DND-41 (cell line): ENCODE data around the gene SPRTN.

Source experiments
- ATAC-seq: fragments of 200-7000 bp; cut with Tn5 transposase; 3 replicates; pipeline ENCODE4 v1.9.1; 2021; ENCODE audit warnings: low read depth; ENCODE audit not compliant: insufficient read depth
- DNase-seq: peaks from one replicate; pipeline ENCODE4 v3.0.0-alpha.2; 2020
- H2AFZ ChIP-seq: 2 replicates; pipeline ENCODE4 v1.6.0; 2012; ENCODE audit warnings: low read depth, low read length
- H3K27ac ChIP-seq: 2 replicates; pipeline ENCODE4 v1.5.1; 2012; ENCODE audit warnings: low read length, inconsistent platforms
- H3K27me3 ChIP-seq: fragments of 200-600 bp; sonication (generic); 2 replicates; pipeline ENCODE4 v1.6.0; 2012; ENCODE audit warnings: low read length, mild to moderate bottlenecking, inconsistent platforms; ENCODE audit not compliant: insufficient read depth, poor library complexity
- H3K36me3 ChIP-seq: 2 replicates; pipeline ENCODE4 v1.5.1; 2012; ENCODE audit warnings: low read length, inconsistent platforms; ENCODE audit not compliant: insufficient read depth
- H3K4me1 ChIP-seq: 2 replicates; pipeline ENCODE4 v1.5.1; 2012; ENCODE audit warnings: mild to moderate bottlenecking, low read length; ENCODE audit not compliant: insufficient read depth
- H3K4me2 ChIP-seq: 2 replicates; pipeline ENCODE4 v1.6.0; 2012; ENCODE audit warnings: mild to moderate bottlenecking, moderate library complexity, low read length, inconsistent platforms; ENCODE audit not compliant: insufficient read depth
- H3K4me3 ChIP-seq, 2 experiments: fragments of 200-600 bp in 1 of 2; shearing (Covaris generic) in 1 of 2; 2 replicates each; pipeline ENCODE4 v1.5.1; 2012 to 2016; ENCODE audit warnings: inconsistent platforms in 2 of 2, low read length in 2 of 2, mild to moderate bottlenecking in 2 of 2, low read depth in 1 of 2, moderate library complexity in 1 of 2
- H3K79me2 ChIP-seq: 2 replicates; pipeline ENCODE4 v1.6.0; 2012; ENCODE audit warnings: low read length, inconsistent platforms; ENCODE audit not compliant: insufficient read depth
- H3K9ac ChIP-seq: 2 replicates; pipeline ENCODE4 v1.6.0; 2012; ENCODE audit warnings: low read depth, mild to moderate bottlenecking, inconsistent platforms, low read length, moderate library complexity
- H3K9me3 ChIP-seq: 2 replicates; pipeline ENCODE4 v1.5.1; 2012; ENCODE audit warnings: low read length, moderate library complexity, mild to moderate bottlenecking, inconsistent platforms; ENCODE audit not compliant: insufficient read depth, severe bottlenecking
- H4K20me1 ChIP-seq: 2 replicates; pipeline ENCODE4 v1.6.0; 2012; ENCODE audit warnings: low read length; ENCODE audit not compliant: insufficient read depth
- CTCF ChIP-seq: IDR thresholded peaks from 2 replicates; pipeline ENCODE4 v1.5.1; 2012; ENCODE audit warnings: borderline replicate concordance, low read length, moderate library complexity, mild to moderate bottlenecking; ENCODE audit not compliant: poor library complexity, severe bottlenecking; ENCODE audit errors: extremely low read depth
- EZH2 ChIP-seq: IDR thresholded peaks from 3 replicates; pipeline ENCODE4 v1.6.1; 2012; ENCODE audit warnings: borderline replicate concordance, low read depth, mild to moderate bottlenecking, moderate library complexity, low read length, inconsistent platforms; ENCODE audit not compliant: severe bottlenecking

Gene SPRTN, protein sequence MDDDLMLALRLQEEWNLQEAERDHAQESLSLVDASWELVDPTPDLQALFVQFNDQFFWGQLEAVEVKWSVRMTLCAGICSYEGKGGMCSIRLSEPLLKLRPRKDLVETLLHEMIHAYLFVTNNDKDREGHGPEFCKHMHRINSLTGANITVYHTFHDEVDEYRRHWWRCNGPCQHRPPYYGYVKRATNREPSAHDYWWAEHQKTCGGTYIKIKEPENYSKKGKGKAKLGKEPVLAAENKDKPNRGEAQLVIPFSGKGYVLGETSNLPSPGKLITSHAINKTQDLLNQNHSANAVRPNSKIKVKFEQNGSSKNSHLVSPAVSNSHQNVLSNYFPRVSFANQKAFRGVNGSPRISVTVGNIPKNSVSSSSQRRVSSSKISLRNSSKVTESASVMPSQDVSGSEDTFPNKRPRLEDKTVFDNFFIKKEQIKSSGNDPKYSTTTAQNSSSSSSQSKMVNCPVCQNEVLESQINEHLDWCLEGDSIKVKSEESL

DNA sequence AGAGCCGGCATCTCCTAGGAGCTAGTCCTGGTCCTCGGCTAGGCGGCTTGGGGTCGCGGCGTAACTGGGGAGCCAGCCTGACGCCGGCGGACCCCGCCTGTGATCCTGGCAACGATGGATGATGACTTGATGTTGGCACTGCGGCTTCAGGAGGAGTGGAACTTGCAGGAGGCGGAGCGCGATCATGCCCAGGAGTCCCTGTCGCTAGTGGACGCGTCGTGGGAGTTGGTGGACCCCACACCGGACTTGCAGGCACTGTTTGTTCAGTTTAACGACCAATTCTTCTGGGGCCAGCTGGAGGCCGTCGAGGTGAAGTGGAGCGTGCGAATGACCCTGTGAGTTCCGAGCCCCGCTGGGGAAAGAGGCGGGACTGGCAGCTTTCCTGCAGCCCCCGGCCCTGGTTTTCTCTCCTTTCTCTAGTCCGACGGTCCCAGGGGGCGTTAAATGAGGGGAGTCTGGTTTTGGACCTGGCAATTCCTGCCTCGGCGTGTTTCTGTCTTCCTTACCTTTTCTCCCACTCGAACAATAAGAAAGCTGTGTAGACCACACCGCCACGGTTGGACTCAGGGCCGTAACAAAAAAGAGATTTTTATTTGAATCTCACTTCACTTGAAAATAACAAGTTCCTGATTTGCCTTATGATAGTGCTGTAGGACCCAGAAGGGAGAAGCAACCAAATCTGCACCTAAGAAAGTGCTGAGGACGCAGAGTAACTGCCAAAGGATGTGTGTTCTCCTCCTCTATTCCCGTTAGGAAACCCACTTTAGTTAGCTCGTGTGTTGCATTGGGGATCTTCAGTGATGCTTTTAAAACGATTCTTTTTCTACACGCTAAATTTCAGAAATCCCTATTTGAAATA, at the start of gene SPRTN:
TSS of gene SPRTN (plus strand) at position 24 of the 859 bp plus-strand sequence. CDS start at position 115, 91 bp downstream.
- ATAC-seq = peak; percentile 83
- Histone ChIP-seq H2AFZ (peak within 1 kb of the TSS; percentile 90), H3K4me2 (peak within 1 kb of the TSS; percentile 97), H3K27me3 (no peaks in the 10 kb centered on the region), H3K9me3 (no peaks in the 10 kb centered on the region), H4K20me1 (peaks cover 30% of the 10 kb centered on the region), H3K4me1 (peaks cover 53% of the 10 kb centered on the region), H3K36me3 (peaks cover 46% of the 10 kb centered on the region), H3K9ac (peak within 1 kb of the TSS; percentile 75), H3K27ac (peak within 1 kb of the TSS; percentile 91), H3K79me2 (peaks cover 91% of the 10 kb centered on the region), H3K4me3 (peak within 1 kb of the TSS; percentile 83 to 84)
- no peak for DNase-seq
- peak; percentile 2 for TF ChIP-seq CTCF
- no peak for TF ChIP-seq EZH2

DNA sequence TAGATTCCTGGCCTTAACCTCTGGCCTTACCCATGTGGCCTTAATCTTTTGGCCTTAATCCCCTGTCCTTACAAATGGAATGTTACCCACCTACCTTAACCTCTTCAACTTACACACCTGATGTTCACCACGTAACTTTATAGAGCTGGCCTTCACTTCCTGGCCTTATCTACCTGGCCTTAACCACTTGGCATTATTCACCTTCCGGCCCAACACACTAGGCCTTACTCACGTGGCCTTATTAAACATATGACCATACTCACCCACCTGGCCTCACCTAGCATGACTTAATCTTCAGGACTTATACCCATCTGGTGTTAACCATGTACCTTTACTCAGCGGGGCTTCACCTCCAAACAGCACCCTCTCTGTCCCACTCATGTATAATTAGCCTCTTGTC, 42.2 kb upstream of the SPRTN start:
- H3K9me3 ChIP-seq = no peaks in the 10 kb centered on the region
- no peaks in the 10 kb centered on the region for H3K27me3 ChIP-seq
- H4K20me1 ChIP-seq = no peaks in the 10 kb centered on the region
- no peak for ATAC-seq
- no peaks in the 10 kb centered on the region for H3K4me1 ChIP-seq
- no peak overlapping the region for H3K27ac ChIP-seq
- no peak overlapping the region for H3K9ac ChIP-seq
- no peaks in the 10 kb centered on the region for H3K36me3 ChIP-seq
- H3K4me3 ChIP-seq = no peak overlapping the region
- no peaks in the 10 kb centered on the region for H3K79me2 ChIP-seq
- no peak overlapping the region for H3K4me2 ChIP-seq
- H2AFZ ChIP-seq = no peak overlapping the region
- TF ChIP-seq EZH2 (no peak), CTCF (no peak)
- DNase-seq = no peak

DNA sequence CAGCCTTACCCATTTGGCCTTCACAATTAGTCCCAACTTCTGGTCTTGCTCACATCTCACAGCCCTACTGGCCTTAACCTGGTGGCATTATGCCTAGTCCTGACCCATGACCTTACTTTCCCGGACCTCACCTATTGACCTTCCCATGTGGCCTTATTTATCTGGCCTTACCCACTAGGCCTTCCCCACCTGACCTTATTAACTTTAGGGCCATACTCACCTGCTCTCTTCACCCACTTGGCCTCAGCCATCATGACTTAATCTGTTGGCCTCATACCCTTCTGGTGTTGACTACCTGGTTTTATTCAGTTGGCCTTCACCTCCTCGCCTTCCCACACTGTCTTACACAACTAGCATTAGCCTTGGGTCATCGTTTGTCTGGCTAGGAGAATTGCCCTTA, 36.1 kb upstream of the SPRTN start:
- Histone ChIP-seq H3K27ac (no peak overlapping the region), H3K27me3 (no peaks in the 10 kb centered on the region), H3K4me2 (no peak overlapping the region), H3K9ac (no peak overlapping the region), H3K4me3 (no peak overlapping the region), H3K4me1 (no peaks in the 10 kb centered on the region), H3K36me3 (no peaks in the 10 kb centered on the region), H3K9me3 (no peaks in the 10 kb centered on the region), H3K79me2 (no peaks in the 10 kb centered on the region), H2AFZ (no peak overlapping the region), H4K20me1 (no peaks in the 10 kb centered on the region)
- DNase-seq (no peak), ATAC-seq (no peak)
- TF ChIP-seq EZH2 = no peak
